Hypothalamus (tissue), 51 donors: ENCODE measurements around the gene UTS2R.

Experiments
- DNase-seq, 51 donors: peaks; one replicate each; lab custom pipeline; 2025; lab: John Stamatoyannopoulos, UW

The UTS2R gene

GRCh38 chr17:82386881-82387704, 15.5 kb downstream of the UTS2R start:
- no peak for DNase-seq

DNA sequence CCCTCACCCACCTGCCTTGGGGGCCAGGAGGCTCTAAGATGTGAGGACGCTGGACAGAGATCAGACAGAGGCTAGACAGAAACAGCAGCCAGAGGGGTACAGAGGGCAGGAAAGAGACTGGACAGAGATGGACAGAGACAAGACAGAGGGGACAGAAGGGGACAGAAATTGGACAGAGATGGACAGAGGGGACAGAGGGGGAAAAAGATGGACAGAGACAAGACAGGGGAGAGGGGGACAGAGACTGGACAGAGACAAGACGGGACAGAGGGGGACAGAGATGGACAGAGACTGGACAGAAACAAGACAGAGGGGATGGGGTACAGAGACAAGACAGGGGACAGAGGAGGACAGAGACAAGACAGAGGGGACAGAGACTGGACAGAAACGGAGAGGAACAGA, 16.1 kb downstream of the UTS2R start:
- no peak for DNase-seq

DNA sequence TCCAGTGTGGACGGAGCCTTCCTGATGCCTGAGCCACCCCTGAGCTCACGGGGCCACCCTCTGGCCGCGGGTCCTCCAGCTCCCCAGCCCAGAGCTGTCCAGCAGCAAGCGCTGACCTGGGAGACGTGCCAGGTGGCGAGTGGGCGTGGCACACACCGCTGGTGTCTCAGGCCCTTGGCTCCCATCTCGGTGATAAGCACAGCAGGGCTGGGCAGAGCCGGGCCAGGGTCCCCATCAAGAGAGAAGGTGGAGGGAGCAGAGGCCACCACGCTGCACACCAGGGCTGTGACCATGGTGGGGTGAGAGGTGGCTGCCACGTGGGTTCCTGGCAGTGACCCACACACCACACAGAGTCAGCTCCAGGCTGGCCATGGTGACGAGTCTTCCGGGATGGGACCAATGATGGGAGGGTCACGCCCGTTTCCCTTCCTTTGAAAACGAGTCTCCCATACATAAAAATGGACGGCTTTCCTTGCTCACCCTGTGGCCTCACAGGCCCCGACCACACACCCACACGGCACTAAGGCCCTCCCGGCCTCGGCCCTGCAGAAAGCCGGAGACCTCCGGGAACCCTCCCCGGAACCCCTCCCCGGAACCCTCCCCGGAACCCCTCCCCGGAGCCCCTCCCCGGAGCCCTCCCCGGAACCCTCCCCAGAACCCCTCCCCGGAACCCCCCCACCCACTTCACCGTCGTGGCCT, 16.8 kb downstream of the UTS2R start:
- no peak for DNase-seq

GRCh38 chr17:82388922-82389283, 17.3 kb downstream of the UTS2R start:
- DNase-seq, result no peak

GRCh38 chr17:82389379-82389778, 17.8 kb downstream of the UTS2R start:
- DNase-seq, result no peak

DNA sequence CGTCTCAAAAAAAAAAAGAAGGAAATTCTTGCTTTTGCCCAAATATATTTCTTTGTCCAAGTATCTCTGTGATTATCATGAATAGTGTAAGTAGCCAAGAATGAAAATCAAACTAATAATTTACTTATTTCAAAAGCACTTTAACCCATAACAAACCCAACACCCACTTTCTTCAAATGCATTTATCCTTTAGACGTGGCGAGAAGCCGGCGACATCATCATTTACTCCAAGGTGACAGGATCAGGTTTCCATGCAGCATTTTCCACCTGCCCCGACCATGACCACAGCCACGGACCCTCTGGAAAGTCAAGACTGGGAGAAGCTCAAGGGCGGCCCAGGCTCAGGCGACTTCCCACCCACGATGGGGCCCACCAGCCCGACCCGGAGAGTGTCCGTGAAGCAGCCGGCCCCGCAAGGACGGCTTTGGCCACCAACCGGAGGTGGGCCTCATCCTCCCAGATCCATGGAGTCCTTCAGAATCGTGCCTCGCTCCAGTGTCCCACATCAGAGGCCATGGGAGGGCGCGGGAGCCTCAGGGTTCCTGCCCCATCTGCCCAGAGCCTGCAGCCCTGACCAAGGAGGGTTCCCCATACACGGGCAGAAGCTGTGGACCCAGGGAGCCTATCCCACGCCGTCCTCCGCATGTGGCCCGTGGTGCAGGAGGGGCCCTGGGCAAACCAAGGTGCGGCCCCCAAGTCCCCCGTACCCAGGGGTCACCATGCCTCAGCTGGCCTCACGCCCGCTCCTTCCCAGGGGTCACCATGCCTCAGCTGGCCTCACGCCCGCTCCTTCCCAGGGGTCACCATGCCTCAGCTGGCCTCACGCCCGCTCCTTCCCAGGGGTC, 18.7 kb downstream of the UTS2R start:
- no peak for DNase-seq

DNA sequence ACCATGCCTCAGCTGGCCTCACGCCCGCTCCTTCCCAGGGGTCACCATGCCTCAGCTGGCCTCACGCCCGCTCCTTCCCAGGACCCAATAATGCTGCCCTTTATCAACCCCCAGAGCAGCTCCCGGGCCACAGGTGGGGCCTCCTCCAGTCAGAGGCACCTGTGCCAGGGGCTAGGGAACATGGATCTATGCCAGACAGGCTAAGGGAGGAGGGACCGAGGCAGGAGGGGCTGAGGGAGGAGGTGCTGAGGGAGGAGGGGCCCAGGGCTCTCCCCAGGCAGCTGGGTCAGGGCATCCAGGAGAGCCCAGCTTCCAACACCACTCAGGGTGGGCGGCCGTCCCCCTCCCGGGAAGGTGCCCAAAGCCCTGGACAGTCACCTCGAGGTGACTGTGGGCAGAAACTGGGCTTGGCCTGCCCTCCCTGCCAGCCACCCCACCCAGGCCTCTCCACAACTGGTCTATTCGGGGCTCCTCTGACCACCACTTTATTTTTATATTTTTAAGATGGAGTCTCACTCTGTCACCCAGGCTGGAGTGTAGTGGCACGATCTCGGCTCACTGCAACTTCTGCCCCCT, 19.4 kb downstream of the UTS2R start:
- no peak for DNase-seq

DNA sequence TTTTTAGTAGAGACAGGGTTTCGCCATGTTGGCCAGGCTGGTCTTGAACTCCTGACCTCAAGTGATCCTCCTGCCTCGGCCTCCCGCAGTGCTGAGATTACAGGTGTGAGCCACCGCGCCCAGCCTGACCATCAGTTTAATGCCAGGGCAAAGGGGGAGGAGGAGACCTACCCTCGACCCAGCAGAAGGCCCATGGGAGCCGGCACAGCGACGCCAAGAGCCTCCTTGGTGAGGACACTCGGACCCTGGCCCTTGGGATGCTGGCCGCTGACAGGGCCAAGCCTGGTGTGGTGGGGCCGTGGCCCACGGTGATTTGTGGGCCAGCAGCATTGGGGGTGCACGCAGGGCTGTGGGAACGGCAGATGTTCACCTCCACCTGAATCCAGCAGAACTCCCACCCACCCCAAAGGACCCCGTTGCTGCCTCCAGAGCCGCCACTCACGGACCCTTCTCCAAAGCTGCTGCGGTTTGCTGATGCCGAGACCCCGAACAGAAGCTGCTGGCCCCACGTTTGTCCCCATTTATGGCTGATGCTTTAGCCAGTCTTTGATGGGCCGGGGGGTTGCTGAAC, 20.0 kb downstream of the UTS2R start:
- no peak for DNase-seq

DNA sequence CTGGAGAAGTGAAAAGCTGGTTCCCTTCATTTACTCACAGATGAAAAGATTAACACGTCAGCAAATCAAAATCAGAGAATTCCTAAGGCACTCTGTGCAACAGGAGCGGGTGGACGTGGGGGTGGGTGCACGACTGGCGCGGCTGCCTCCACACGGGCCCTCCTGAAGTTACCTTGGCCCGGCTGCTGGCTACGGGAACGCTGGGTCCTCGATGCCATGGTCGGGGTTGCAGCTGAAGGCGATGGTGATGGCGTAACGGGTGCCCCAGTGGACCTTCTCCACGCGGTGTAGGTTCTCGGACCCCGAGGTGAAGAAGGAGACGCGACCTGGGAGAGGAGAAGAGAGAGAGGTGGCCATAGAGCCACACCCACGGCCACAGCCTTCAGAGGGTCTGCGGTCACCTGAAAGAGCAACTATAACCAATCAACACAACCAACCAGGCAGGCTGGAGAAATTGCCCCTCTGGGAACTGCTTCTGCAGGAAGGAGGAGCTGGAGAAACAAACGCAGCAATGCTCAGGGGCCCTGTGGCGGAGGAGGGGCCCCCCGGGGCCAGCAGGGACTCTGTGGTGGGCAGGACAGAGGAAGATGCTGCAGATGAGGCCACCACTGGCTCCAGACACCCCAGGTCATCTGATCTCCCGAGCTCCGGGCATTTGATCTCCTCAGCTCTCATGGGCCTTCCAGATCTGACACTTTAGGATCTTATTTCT, 20.8 kb downstream of the UTS2R start:
- no peak for DNase-seq

GRCh38 chr17:82392941-82393340, 21.4 kb downstream of the UTS2R start:
- DNase-seq, result no peak

- DNase-seq, result no peak
Measured at GRCh38 chr17:82394278-82394677, 22.7 kb downstream of the UTS2R start.

DNA sequence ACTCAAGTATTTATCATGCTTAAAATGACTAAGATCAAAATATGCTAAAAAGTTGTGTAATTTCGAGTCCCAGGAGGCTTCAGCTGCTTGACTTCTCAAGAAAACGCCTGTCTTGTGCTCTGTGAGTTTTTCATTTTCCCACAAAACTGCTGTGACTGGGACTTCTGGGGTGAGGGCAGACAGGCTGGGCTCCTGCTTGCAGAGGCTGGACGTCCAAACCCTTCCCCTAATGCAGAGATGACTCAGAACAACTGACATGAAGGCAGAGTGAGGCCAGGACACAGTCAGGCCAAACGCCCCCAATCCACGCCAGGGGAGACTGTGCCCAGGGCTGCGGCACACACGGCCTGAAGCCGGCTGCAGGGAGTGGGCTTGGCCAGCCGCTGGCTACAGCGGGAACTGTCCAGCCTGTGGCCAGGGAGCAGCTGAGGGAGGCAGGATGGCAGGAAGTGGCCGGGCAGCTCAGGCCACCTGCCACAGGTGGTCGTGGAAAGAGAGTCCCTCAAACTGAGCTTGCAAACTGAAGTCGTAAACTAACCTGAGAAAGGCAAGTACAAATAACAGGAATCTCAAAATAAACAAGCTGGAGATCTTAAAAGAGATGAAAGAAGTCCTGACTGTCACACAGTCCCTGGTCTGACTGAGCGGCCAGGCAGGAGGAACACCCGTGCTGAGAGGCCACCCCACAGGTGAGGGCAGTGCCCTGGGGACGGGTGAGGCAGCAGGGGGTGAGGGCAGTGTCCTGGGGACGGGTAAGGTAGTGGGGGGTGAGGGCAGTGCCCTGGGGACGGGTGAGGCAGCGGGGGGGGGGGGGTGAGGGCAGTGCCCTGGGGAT, 25.3 kb downstream of the UTS2R start:
- DNase-seq, result no peak

GRCh38 chr17:82397449-82398335, 26.1 kb downstream of the UTS2R start:
- DNase-seq, result no peak

- DNase-seq, result peak in 34 of 51 donors; percentile 4 to 65 (median 32)
Measured at GRCh38 chr17:82399041-82399441, 27.5 kb downstream of the UTS2R start.

GRCh38 chr17:82399601-82400101, 28.1 kb downstream of the UTS2R start:
- DNase-seq, result no peak

GRCh38 chr17:82400206-82400605, 28.6 kb downstream of the UTS2R start:
- no peak for DNase-seq

GRCh38 chr17:82400830-82401229, 29.3 kb downstream of the UTS2R start:
- DNase-seq, result peak in 7 of 51 donors; percentile 5 to 21 (median 14)

GRCh38 chr17:82402865-82403264, 31.3 kb downstream of the UTS2R start:
- DNase-seq, result no peak
